Astrocyte (in vitro differentiated cells and primary cell): ENCODE data around the gene CAPS.
"Not testable (repeated sequence)": the region's sequence is repeated elsewhere in the genome, so short reads cannot be mapped to it uniquely, and the experiment has no call there.

Experiments used
- CTCF ChIP-seq: IDR thresholded peaks from 2 replicates; pipeline ENCODE4 v1.5.1; 2011; ENCODE audit warnings: low read depth, mild to moderate bottlenecking, inconsistent platforms, low read length, moderate library complexity; ENCODE audit not compliant: insufficient read depth
- EZH2 ChIP-seq: IDR thresholded peaks from 2 replicates; pipeline ENCODE4 v1.6.1; 2012; ENCODE audit warnings: mild to moderate bottlenecking, low read length, inconsistent platforms; ENCODE audit not compliant: insufficient read depth

- not testable (repeated sequence) for TF ChIP-seq CTCF, EZH2
These were observed 47.6 kb downstream of the CAPS start for GRCh38 chr19:5961641-5961968.
